GM04504 (cell line): Measurements from ENCODE around the gene HOXD8.

Source experiments
- DNase-seq: peaks from one replicate; pipeline ENCODE4 v3.0.0-alpha.2; 2012; ENCODE audit warnings: low read depth

Gene HOXD8

GRCh38 chr2:176091329-176092258 lies 37.9 kb upstream of the HOXD8 start:
- DNase-seq, result no peak

- no peak for DNase-seq
These were observed 37.0 kb upstream of the HOXD8 start, which contains the start of gene HOXD13 for GRCh38 chr2:176092270-176093144. HOXD13 (plus strand) TSS chr2:176092721; CDS start chr2:176092891, 170 bp downstream.

GRCh38 chr2:176093145-176093897 lies 36.2 kb upstream of the HOXD8 start:
- no peak for DNase-seq

- DNase-seq, result no peak
These were observed 35.6 kb upstream of the HOXD8 start for GRCh38 chr2:176093898-176094249.

- DNase-seq, result no peak
These were observed 35.2 kb upstream of the HOXD8 start for GRCh38 chr2:176094349-176094748.

- no peak for DNase-seq
These were observed 34.1 kb upstream of the HOXD8 start for GRCh38 chr2:176095421-176095820.

GRCh38 chr2:176096243-176096985 lies 33.1 kb upstream of the HOXD8 start:
- DNase-seq, result no peak

- no peak for DNase-seq
These were observed 32.3 kb upstream of the HOXD8 start for GRCh38 chr2:176096986-176097819.

GRCh38 chr2:176097820-176098365 lies 31.6 kb upstream of the HOXD8 start:
- no peak for DNase-seq

- DNase-seq, result no peak
These were observed 30.9 kb upstream of the HOXD8 start for GRCh38 chr2:176098366-176099158.

- no peak for DNase-seq
These were observed 30.3 kb upstream of the HOXD8 start for GRCh38 chr2:176099159-176099727.

GRCh38 chr2:176099728-176100546 lies 29.6 kb upstream of the HOXD8 start, which contains the start of gene HOXD12:
HOXD12 (plus strand) TSS chr2:176099795; CDS start chr2:176099802, 7 bp downstream.
- no peak for DNase-seq

- no peak for DNase-seq
These were observed 28.9 kb upstream of the HOXD8 start for GRCh38 chr2:176100547-176101140.

- no peak for DNase-seq
These were observed 28.2 kb upstream of the HOXD8 start for GRCh38 chr2:176101216-176101830.

- no peak for DNase-seq
These were observed 27.7 kb upstream of the HOXD8 start for GRCh38 chr2:176101842-176102241.

- DNase-seq, result no peak
These were observed 27.1 kb upstream of the HOXD8 start for GRCh38 chr2:176102309-176102866.

GRCh38 chr2:176103194-176103593 lies 26.3 kb upstream of the HOXD8 start:
- DNase-seq, result no peak
